HuH-7.5 (cell line): ENCODE data around the gene PROCA1.
A peak's percentile ranks its signal among the peaks of the same experiment; 100 is the strongest.
"Not testable (repeated sequence)": the region's sequence is repeated elsewhere in the genome, so short reads cannot be mapped to it uniquely, and the experiment has no call there.

Source experiments
- DNase-seq: peaks from one replicate; pipeline ENCODE4 v3.0.0; 2011; ENCODE audit warnings: low spot score

The PROCA1 gene

GRCh38 chr17:28725660-28726225, 14.1 kb upstream of the PROCA1 start:
- no peak for DNase-seq

GRCh38 chr17:28725166-28725659, 13.5 kb upstream of the PROCA1 start:
- no peak for DNase-seq

GRCh38 chr17:28724500-28725165, 12.9 kb upstream of the PROCA1 start:
- no peak for DNase-seq

GRCh38 chr17:28723836-28724499, 12.3 kb upstream of the PROCA1 start:
- not testable (repeated sequence) for DNase-seq

GRCh38 chr17:28723159-28723835, 11.6 kb upstream of the PROCA1 start:
- DNase-seq: no peak

GRCh38 chr17:28722417-28723158, 10.9 kb upstream of the PROCA1 start:
- no peak for DNase-seq

GRCh38 chr17:28720997-28721329, 9.3 kb upstream of the PROCA1 start:
- DNase-seq: not testable (repeated sequence)

GRCh38 chr17:28720247-28720996, 8.7 kb upstream of the PROCA1 start:
- no peak for DNase-seq

GRCh38 chr17:28719021-28719433, 7.3 kb upstream of the PROCA1 start:
- DNase-seq: no peak

GRCh38 chr17:28718333-28719020, 6.8 kb upstream of the PROCA1 start:
- no peak for DNase-seq

- peak; percentile 74 for DNase-seq
These were observed 6.1 kb upstream of the PROCA1 start, which contains the start of gene RAB34 for GRCh38 chr17:28717578-28718332. Gene RAB34 (minus strand): TSS chr17:28717868. CDS start chr17:28717266, 602 bp downstream.

- DNase-seq: no peak
These were observed 5.3 kb upstream of the PROCA1 start for GRCh38 chr17:28716740-28717577.

GRCh38 chr17:28715217-28715616, 3.5 kb upstream of the PROCA1 start:
- no peak for DNase-seq

- DNase-seq: no peak
These were observed 2.6 kb upstream of the PROCA1 start for GRCh38 chr17:28714281-28714680.

GRCh38 chr17:28712705-28713415, 1.2 kb upstream of the PROCA1 start:
- no peak for DNase-seq

- DNase-seq: no peak
These were observed 480 bp upstream of the PROCA1 start for GRCh38 chr17:28712032-28712704.

GRCh38 chr17:28710861-28711722, 596 bp downstream of the PROCA1 start:
- DNase-seq: peak; percentile 98
